K562 (cell line): ENCODE measurements around the gene MCM7. TPM values are rescaled to one million over a fixed set of nuclear protein-coding genes. Genes with fewer than 3 reads are reported as not detected.
A peak's percentile ranks its signal among the peaks of the same experiment; 100 is the strongest.

ENCODE experiments used
- ETS2 ChIP-seq: IDR thresholded peaks from 2 replicates; pipeline ENCODE4 v1.6.1; 2016; ENCODE audit warnings: borderline replicate concordance, missing genetic modification characterization, mild to moderate bottlenecking, moderate library complexity, missing compliant biosample characterization; ENCODE audit not compliant: poor library complexity, severe bottlenecking
- FOXA3 ChIP-seq, 2 experiments: fragments of 450-650 bp in 1 of 2; sonication (generic) in 1 of 2; formaldehyde crosslinking; IDR thresholded peaks in 1 of 2; conservative IDR thresholded peaks in 1 of 2; 2 replicates each; pipeline versions ENCODE4 v1.4.0 to v1.8.0; 2020 to 2022; ENCODE audit warnings: mild to moderate bottlenecking in 2 of 2, missing genetic modification reagents in 1 of 2
- GTF2A2 ChIP-seq: IDR thresholded peaks from 2 replicates; pipeline ENCODE4 v1.6.1; 2016; ENCODE audit warnings: mild to moderate bottlenecking, missing genetic modification characterization, missing compliant biosample characterization
- GTF2F1 ChIP-seq: IDR thresholded peaks from 2 replicates; pipeline ENCODE4 v1.6.1; 2011; ENCODE audit warnings: low read depth, low read length, improper control_type of control experiment
- JUND ChIP-seq, 2 experiments: IDR thresholded peaks; 2 replicates in 1 of 2; 3 replicates in 1 of 2; pipeline ENCODE4 v1.6.1; 2011; ENCODE audit warnings: borderline replicate concordance in 2 of 2, low read depth in 2 of 2, low read length in 2 of 2, improper control_type of control experiment in 1 of 2, missing biosample characterization in 1 of 2, missing genetic modification characterization in 1 of 2, missing genetic modification reagents in 1 of 2
- KDM5B ChIP-seq: fragments of 200-600 bp; sonication (generic); IDR thresholded peaks from 2 replicates; pipeline ENCODE4 v1.6.1; 2012; ENCODE audit warnings: low read depth, mild to moderate bottlenecking, moderate library complexity, low read length, control low read depth, inconsistent platforms; ENCODE audit not compliant: insufficient replicate concordance
- PHB ChIP-seq: fragments of 250-450 bp; sonication (Bioruptor Pico); IDR thresholded peaks from 2 replicates; pipeline ENCODE4 v1.5.0; 2021
- RUNX1 ChIP-seq: sonication (generic); IDR thresholded peaks from 2 replicates; pipeline ENCODE4 v1.6.1; 2016; ENCODE audit warnings: antibody characterized with exemption, low read depth
- SIX5 ChIP-seq, 2 experiments: IDR thresholded peaks; 2 replicates each; pipeline ENCODE4 v1.6.1; 2011; ENCODE audit warnings: low read length in 2 of 2, borderline replicate concordance in 1 of 2, low read depth in 1 of 2, mild to moderate bottlenecking in 1 of 2, moderate library complexity in 1 of 2; ENCODE audit not compliant: insufficient read depth in 1 of 2
- SUPT5H ChIP-seq: fragments of 450-650 bp; IDR thresholded peaks from 2 replicates; pipeline ENCODE4 v1.6.1; 2016
- TAF9B ChIP-seq: fragments of 450-650 bp; IDR thresholded peaks from 2 replicates; pipeline ENCODE4 v1.6.1; 2018; ENCODE audit warnings: mild to moderate bottlenecking; ENCODE audit not compliant: partially characterized antibody
- ZBTB7A ChIP-seq: IDR thresholded peaks from 2 replicates; pipeline ENCODE4 v1.6.1; 2011; ENCODE audit warnings: low read depth, mild to moderate bottlenecking, low read length, moderate library complexity, borderline replicate concordance; ENCODE audit not compliant: control insufficient read depth
- ZNF436 ChIP-seq: fragments of 250-450, 450-650 bp; sonication (Bioruptor Pico); formaldehyde crosslinking; IDR thresholded peaks from 2 replicates; pipeline ENCODE4 v1.7.0; 2020; ENCODE audit warnings: mild to moderate bottlenecking
- ZNF445 ChIP-seq: fragments of 250-450 bp; sonication (Bioruptor Pico); IDR thresholded peaks from 2 replicates; pipeline ENCODE4 v1.4.0; 2020; ENCODE audit warnings: low read depth, mild to moderate bottlenecking, moderate library complexity
- ZSCAN32 ChIP-seq: fragments of 450-650 bp; formaldehyde crosslinking; IDR thresholded peaks from 2 replicates; pipeline ENCODE4 v1.4.0; 2020; ENCODE audit warnings: mild to moderate bottlenecking, moderate library complexity
- polyA plus RNA-seq, 8 experiments: library from polyadenylated mRNA; depleted of rRNA in 4 of 8; stranded (reverse) in 5 of 8; unstranded in 3 of 8; fragments of >200 nt; fragmentation: Nextera tagmentation in 2 of 8; fragmentation: Illumina TruSeq in 1 of 8; extraction: Ambion mirVana in 2 of 8; extraction: Trizol in 1 of 8; gene quantifications; 2 replicates each; pipeline versions ENCODE4 v1.2.1 to v1.2.3, GENCODE V29; 2011 to 2014; ENCODE audit warnings: inconsistent platforms in 1 of 8, missing spikeins in 1 of 8
- total RNA-seq, 7 experiments: library from RNA; depleted of rRNA in 6 of 7; stranded (reverse); fragments of >200 nt in 6 of 7; fragmentation: Illumina TruSeq in 2 of 7; extraction: Trizol in 2 of 7; gene quantifications; 2 replicates each; pipeline versions ENCODE4 v1.2.1 to v1.2.3, GENCODE V29; 2011 to 2021; ENCODE audit warnings: low replicate concordance in 1 of 7
- TF ChIP-seq, protein P1 (sequence below), 2 experiments: fragments of 450-650 bp; IDR thresholded peaks; 2 replicates each; pipeline ENCODE4 v1.6.1; 2018; ENCODE audit warnings: mild to moderate bottlenecking in 2 of 2, low read depth in 1 of 2; ENCODE audit not compliant: partially characterized antibody in 2 of 2
- TF ChIP-seq, protein P2 (sequence below): fragments of 150-350 bp; conservative IDR thresholded peaks from 2 replicates; pipeline ENCODE4 v1.6.1; 2014; ENCODE audit warnings: low read length
- TF ChIP-seq, protein P3 (sequence below): fragments of 250-450 bp; sonication (Bioruptor Pico); IDR thresholded peaks from 2 replicates; pipeline ENCODE4 v1.8.0; 2022; ENCODE audit warnings: moderate library complexity, mild to moderate bottlenecking, inconsistent platforms

MCM7 gene
- total and polyA plus RNA-seq, 9 of the 15 experiments (the other 6 are each of a cell fraction or from before 2014, with no cell fraction given) = 329 to 856 (median 437) TPM

DNA sequence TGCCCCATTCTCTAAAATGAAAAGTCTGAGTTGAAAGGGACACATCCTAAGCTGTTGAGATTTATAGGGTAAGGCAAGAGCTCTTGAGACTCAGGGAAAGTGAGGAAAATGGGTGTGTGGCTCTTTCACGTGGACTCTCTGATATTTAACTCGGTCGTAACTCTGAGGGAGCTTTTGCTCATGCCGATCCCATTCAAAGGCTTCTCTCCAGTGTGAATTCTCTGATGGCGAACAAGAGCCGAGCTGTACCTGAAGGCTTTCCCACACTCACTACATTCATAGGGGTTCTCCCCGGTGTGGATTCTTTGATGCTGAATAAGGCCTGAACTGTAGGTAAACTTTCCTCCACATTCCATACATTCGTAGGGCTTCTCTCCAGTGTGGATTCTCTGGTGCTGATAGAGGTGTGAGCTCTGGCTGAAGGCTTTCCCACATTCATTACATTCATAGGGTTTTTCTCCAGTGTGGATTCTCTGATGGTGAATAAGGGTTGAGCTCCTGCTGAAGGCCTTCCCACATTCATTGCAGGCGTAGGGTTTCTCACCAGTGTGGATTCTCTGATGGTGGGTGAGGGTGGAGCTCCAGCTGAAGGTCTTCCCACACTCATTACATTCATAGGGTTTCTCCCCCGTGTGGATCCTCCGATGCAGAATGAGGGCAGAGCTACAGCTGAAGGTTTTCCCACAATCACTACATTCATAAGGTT lies 30.0 kb downstream of the MCM7 start (continued):
- TF ChIP-seq, protein P1, sequence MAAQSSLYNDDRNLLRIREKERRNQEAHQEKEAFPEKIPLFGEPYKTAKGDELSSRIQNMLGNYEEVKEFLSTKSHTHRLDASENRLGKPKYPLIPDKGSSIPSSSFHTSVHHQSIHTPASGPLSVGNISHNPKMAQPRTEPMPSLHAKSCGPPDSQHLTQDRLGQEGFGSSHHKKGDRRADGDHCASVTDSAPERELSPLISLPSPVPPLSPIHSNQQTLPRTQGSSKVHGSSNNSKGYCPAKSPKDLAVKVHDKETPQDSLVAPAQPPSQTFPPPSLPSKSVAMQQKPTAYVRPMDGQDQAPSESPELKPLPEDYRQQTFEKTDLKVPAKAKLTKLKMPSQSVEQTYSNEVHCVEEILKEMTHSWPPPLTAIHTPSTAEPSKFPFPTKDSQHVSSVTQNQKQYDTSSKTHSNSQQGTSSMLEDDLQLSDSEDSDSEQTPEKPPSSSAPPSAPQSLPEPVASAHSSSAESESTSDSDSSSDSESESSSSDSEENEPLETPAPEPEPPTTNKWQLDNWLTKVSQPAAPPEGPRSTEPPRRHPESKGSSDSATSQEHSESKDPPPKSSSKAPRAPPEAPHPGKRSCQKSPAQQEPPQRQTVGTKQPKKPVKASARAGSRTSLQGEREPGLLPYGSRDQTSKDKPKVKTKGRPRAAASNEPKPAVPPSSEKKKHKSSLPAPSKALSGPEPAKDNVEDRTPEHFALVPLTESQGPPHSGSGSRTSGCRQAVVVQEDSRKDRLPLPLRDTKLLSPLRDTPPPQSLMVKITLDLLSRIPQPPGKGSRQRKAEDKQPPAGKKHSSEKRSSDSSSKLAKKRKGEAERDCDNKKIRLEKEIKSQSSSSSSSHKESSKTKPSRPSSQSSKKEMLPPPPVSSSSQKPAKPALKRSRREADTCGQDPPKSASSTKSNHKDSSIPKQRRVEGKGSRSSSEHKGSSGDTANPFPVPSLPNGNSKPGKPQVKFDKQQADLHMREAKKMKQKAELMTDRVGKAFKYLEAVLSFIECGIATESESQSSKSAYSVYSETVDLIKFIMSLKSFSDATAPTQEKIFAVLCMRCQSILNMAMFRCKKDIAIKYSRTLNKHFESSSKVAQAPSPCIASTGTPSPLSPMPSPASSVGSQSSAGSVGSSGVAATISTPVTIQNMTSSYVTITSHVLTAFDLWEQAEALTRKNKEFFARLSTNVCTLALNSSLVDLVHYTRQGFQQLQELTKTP (IDR thresholded peaks at IDR 0.05; ENCODE audit: low read depth in 1 of 2, partially characterized antibody in 2 of 2) = peak in 1 of 2 experiments; percentile 52
- TF ChIP-seq ZSCAN32 (CRISPR knock-in tag) (no peak), RUNX1 (no peak), KDM5B (no peak), JUND (IDR thresholded peaks at IDR 0.05; ENCODE audit: borderline replicate concordance, low read depth, low read length) (no peak), JUND (tag; IDR thresholded peaks at IDR 0.05; ENCODE audit: borderline replicate concordance, low read depth, low read length) (no peak), ZBTB7A (no peak), SIX5 (IDR thresholded peaks at IDR 0.05; ENCODE audit: borderline replicate concordance in 1 of 2, insufficient read depth in 1 of 2, low read depth in 1 of 2, low read length in 2 of 2) (no peak), FOXA3 (CRISPR knock-in tag; conservative IDR thresholded peaks at IDR 0.05 in 1 of 2, IDR thresholded peaks at IDR 0.05 in 1 of 2) (no peak), PHB (no peak), ZNF445 (CRISPR knock-in tag) (peak; percentile 83), ZNF436 (CRISPR knock-in tag) (no peak), GTF2A2 (tag) (no peak), GTF2F1 (0 out of 2 replicates have a peak, but pooled peaks have one; percentile 42), SUPT5H (peak; percentile 56; the same call in 1 of the 2 replicates), TAF9B (no peak), ETS2 (no peak)
- TF ChIP-seq, protein P2, sequence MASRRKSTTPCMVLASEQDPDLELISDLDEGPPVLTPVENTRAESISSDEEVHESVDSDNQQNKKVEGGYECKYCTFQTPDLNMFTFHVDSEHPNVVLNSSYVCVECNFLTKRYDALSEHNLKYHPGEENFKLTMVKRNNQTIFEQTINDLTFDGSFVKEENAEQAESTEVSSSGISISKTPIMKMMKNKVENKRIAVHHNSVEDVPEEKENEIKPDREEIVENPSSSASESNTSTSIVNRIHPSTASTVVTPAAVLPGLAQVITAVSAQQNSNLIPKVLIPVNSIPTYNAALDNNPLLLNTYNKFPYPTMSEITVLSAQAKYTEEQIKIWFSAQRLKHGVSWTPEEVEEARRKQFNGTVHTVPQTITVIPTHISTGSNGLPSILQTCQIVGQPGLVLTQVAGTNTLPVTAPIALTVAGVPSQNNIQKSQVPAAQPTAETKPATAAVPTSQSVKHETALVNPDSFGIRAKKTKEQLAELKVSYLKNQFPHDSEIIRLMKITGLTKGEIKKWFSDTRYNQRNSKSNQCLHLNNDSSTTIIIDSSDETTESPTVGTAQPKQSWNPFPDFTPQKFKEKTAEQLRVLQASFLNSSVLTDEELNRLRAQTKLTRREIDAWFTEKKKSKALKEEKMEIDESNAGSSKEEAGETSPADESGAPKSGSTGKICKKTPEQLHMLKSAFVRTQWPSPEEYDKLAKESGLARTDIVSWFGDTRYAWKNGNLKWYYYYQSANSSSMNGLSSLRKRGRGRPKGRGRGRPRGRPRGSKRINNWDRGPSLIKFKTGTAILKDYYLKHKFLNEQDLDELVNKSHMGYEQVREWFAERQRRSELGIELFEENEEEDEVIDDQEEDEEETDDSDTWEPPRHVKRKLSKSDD = no peak
- TF ChIP-seq, protein P3, sequence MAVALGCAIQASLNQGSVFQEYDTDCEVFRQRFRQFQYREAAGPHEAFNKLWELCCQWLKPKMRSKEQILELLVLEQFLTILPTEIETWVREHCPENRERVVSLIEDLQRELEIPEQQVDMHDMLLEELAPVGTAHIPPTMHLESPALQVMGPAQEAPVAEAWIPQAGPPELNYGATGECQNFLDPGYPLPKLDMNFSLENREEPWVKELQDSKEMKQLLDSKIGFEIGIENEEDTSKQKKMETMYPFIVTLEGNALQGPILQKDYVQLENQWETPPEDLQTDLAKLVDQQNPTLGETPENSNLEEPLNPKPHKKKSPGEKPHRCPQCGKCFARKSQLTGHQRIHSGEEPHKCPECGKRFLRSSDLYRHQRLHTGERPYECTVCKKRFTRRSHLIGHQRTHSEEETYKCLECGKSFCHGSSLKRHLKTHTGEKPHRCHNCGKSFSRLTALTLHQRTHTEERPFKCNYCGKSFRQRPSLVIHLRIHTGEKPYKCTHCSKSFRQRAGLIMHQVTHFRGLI (CRISPR knock-in tag) = no peak
